Neural crest cell (in vitro differentiated cells): ENCODE results near the gene BAIAP2. TPM values are rescaled to one million over a fixed set of nuclear protein-coding genes. Genes with fewer than 3 reads are reported as not detected.
A peak's percentile ranks its signal among the peaks of the same experiment; 100 is the strongest.
"Not testable (repeated sequence)": the region's sequence is repeated elsewhere in the genome, so short reads cannot be mapped to it uniquely, and the experiment has no call there.

Experiments used
- DNase-seq: peaks from one replicate; pipeline ENCODE4 v3.0.0; 2021; ENCODE audit warnings: low read depth, mixed read lengths, low spot score
- H3K27ac Mint-ChIP-seq: one replicate; pipeline ENCODE4 v1.8.0; 2021; ENCODE audit warnings: mild to moderate bottlenecking, mixed read lengths; ENCODE audit not compliant: unreplicated experiment
- H3K27me3 Mint-ChIP-seq: 2 replicates; pipeline ENCODE4 v1.8.0; 2021; ENCODE audit warnings: low read depth, mild to moderate bottlenecking, mixed read lengths
- H3K36me3 Mint-ChIP-seq: 2 replicates; pipeline ENCODE4 v1.8.0; 2021; ENCODE audit warnings: low read depth, mild to moderate bottlenecking, mixed read lengths
- H3K4me1 Mint-ChIP-seq: 2 replicates; pipeline ENCODE4 v1.8.0; 2021; ENCODE audit warnings: mixed read lengths
- H3K4me3 Mint-ChIP-seq: one replicate; pipeline ENCODE4 v1.8.0; 2021; ENCODE audit warnings: mild to moderate bottlenecking, mixed read lengths
- H3K9me3 Mint-ChIP-seq: 2 replicates; pipeline ENCODE4 v1.8.0; 2021; ENCODE audit warnings: mixed read lengths
- CTCF ChIP-seq: fragments of 200-600 bp; sonication (generic); conservative IDR thresholded peaks from 2 replicates; pipeline ENCODE4 v1.5.0; 2021; ENCODE audit warnings: antibody characterized with exemption, mild to moderate bottlenecking
- total RNA-seq: library from RNA; stranded (reverse); gene quantifications from 2 replicates; pipeline ENCODE4 v1.2.1, GENCODE V29; 2021

Gene BAIAP2
- total RNA-seq, 1 donor from 2014 or later: 47.5 TPM

GRCh38 chr17:81142301-81143199 lies 107.6 kb downstream of the BAIAP2 start:
- Mint-ChIP-seq H3K4me3 (no peak overlapping the region), H3K4me1 (no peaks in the 10 kb centered on the region), H3K27ac (no peak overlapping the region), H3K9me3 (peaks cover 8% of the 10 kb centered on the region), H3K36me3 (no peaks in the 10 kb centered on the region), H3K27me3 (no peaks in the 10 kb centered on the region)
- peak; percentile 76 for TF ChIP-seq CTCF
- DNase-seq: peak; percentile 75

GRCh38 chr17:81143200-81143527 lies 108.2 kb downstream of the BAIAP2 start:
- peaks cover 5% of the 10 kb centered on the region for H3K9me3 Mint-ChIP-seq
- H3K4me1 Mint-ChIP-seq: no peaks in the 10 kb centered on the region
- H3K4me3 Mint-ChIP-seq: no peak overlapping the region
- DNase-seq: no peak
- no peaks in the 10 kb centered on the region for H3K36me3 Mint-ChIP-seq
- no peak overlapping the region for H3K27ac Mint-ChIP-seq
- H3K27me3 Mint-ChIP-seq: no peaks in the 10 kb centered on the region
- no peak for TF ChIP-seq CTCF

GRCh38 chr17:81143717-81144422 lies 108.9 kb downstream of the BAIAP2 start:
- no peak overlapping the region for H3K27ac Mint-ChIP-seq
- no peaks in the 10 kb centered on the region for H3K9me3 Mint-ChIP-seq
- H3K4me3 Mint-ChIP-seq: no peak overlapping the region
- no peak for TF ChIP-seq CTCF
- no peaks in the 10 kb centered on the region for H3K4me1 Mint-ChIP-seq
- H3K27me3 Mint-ChIP-seq: no peaks in the 10 kb centered on the region
- DNase-seq: no peak
- H3K36me3 Mint-ChIP-seq: no peaks in the 10 kb centered on the region

- DNase-seq: no peak
- Mint-ChIP-seq H3K27ac (no peak overlapping the region), H3K36me3 (no peaks in the 10 kb centered on the region), H3K27me3 (no peaks in the 10 kb centered on the region), H3K9me3 (no peaks in the 10 kb centered on the region), H3K4me1 (no peaks in the 10 kb centered on the region), H3K4me3 (no peak overlapping the region)
- TF ChIP-seq CTCF: no peak
These were observed 109.5 kb downstream of the BAIAP2 start for GRCh38 chr17:81144423-81144781.

- H3K4me3 Mint-ChIP-seq, H3K9me3 Mint-ChIP-seq, H3K27me3 Mint-ChIP-seq, H3K27ac Mint-ChIP-seq, DNase-seq, H3K36me3 Mint-ChIP-seq, H3K4me1 Mint-ChIP-seq: not testable (repeated sequence)
These were observed 111.3 kb downstream of the BAIAP2 start for GRCh38 chr17:81146208-81146607.

GRCh38 chr17:81147701-81148100 lies 112.8 kb downstream of the BAIAP2 start:
- H3K36me3 Mint-ChIP-seq: no peaks in the 10 kb centered on the region
- no peaks in the 10 kb centered on the region for H3K4me1 Mint-ChIP-seq
- no peaks in the 10 kb centered on the region for H3K27me3 Mint-ChIP-seq
- TF ChIP-seq CTCF: no peak
- no peak overlapping the region for H3K27ac Mint-ChIP-seq
- DNase-seq: no peak
- no peaks in the 10 kb centered on the region for H3K9me3 Mint-ChIP-seq
- H3K4me3 Mint-ChIP-seq: no peak overlapping the region
